Amniotic stem cell (primary cell): Measurements from ENCODE around the gene SMYD3.
"Not testable (repeated sequence)": the region's sequence is repeated elsewhere in the genome, so short reads cannot be mapped to it uniquely, and the experiment has no call there.

Source experiments
- DNase-seq: peaks from one replicate; lab custom pipeline; 2025; lab: John Stamatoyannopoulos, UW

The SMYD3 gene

DNA sequence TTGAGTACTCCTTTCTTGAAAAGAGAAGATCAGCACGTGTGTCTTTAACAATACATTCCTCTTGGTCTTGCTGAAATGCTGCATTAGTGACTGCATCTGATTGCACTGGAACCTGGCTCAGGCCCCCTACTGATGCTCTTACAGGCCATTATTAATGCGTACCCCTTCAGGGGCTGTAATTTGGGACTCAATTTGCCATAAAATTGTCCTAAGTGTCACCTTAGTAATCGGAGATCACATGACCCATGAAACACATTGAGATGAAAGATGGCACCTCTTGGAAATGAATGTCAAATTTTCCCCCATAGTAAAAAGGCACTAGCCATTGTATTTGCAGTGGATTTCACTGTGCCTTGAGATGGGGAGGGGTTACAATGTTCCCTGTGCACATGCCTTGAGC, 789.0 kb downstream of the SMYD3 start:
- no peak for DNase-seq

DNA sequence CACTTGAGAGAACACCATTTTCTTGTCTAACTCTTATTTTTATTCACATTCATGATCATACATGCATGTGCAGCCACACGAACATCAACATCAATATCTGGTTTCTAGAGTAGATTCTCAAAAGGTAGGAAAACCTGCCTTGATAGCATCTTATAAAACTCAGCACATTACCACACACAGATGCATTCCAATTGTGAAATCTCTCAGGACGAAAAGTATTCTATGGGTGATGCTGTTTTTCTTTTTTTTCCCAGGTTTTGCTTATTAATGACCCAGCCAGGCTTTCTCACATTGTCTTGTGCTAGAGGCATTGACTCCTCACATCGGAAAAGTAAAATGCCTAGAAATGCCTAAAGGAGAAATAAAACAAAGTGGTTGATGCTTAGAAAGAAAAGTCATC, 789.5 kb downstream of the SMYD3 start:
- no peak for DNase-seq

DNA sequence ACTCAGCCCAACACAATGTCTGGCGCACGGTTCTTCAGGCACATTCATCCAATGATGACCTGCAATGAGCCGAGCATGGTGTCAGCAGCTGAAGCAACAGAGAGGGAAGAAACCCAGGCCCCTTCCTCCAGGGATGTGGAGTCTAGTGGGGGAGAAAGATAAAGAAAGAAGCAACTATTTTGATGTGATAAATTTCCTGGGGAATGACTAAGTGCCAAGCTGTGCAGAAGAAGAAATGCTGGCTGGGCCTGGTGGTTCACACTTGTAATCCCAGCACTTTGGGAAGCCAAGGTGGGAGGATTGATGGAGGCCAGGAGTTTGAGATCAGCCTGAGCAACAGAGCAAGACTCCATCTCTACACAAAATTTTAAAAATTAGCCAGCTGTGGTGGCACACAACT, 790.5 kb downstream of the SMYD3 start:
- no peak for DNase-seq

DNA sequence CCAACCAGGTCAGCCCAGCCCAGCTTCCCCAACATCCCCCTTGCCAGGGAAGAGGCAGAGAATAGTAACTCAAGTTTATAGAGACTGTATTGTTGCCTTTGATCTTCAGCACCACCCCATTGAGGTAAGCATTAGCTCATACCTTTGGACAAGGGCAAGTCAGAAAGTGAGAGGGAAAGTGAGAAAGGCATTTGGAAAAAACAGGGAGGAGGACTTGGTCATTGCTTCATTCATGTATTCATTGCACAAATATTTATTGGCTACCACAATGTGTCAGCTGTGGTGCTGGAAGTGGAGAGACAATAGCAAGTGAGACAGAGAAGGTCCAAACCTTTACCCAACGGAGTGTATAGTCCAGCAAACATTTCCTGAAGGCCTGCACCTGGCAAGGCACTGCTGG, 791.1 kb downstream of the SMYD3 start:
- DNase-seq: no peak

DNA sequence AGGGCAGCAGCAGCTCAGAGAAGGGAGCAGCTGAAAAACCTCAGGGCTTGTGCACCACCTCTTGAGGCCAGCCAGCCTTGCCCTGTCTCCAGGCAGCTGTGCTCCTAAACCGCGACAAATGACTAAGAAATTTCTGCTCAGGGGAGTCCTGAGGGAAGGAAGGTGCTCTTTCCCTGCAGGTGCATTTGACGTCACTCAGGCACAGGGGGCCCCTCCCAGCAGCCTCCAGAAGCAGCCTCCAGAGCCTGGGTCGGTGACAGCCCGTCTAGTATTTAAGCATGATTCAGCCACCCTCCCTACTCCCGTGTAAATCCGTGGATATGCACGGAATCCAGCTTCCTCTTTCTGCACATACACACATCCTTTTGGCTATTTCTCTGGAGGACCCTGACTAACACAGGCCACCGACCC, 791.8 kb downstream of the SMYD3 start:
- DNase-seq: no peak

DNA sequence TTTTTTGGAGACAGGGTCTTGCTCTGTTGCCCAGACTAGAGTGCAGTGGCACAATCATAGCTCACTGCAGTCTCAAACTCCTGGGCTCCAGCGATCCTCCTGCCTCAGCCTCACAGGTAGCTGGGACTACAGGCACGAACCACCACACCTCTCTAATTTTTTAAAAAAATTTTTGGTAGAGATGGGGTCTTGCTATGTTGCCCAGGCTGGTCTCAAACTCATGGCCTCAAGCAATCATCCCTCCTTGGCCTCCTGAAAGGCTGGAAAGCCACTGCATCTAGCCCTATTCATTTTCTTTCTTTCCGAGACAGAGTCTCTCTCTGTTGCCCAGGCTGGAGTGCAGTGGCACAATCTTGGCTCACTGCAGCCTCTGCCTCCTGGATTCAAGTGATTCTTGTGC, 793.1 kb downstream of the SMYD3 start:
- DNase-seq: not testable (repeated sequence)

DNA sequence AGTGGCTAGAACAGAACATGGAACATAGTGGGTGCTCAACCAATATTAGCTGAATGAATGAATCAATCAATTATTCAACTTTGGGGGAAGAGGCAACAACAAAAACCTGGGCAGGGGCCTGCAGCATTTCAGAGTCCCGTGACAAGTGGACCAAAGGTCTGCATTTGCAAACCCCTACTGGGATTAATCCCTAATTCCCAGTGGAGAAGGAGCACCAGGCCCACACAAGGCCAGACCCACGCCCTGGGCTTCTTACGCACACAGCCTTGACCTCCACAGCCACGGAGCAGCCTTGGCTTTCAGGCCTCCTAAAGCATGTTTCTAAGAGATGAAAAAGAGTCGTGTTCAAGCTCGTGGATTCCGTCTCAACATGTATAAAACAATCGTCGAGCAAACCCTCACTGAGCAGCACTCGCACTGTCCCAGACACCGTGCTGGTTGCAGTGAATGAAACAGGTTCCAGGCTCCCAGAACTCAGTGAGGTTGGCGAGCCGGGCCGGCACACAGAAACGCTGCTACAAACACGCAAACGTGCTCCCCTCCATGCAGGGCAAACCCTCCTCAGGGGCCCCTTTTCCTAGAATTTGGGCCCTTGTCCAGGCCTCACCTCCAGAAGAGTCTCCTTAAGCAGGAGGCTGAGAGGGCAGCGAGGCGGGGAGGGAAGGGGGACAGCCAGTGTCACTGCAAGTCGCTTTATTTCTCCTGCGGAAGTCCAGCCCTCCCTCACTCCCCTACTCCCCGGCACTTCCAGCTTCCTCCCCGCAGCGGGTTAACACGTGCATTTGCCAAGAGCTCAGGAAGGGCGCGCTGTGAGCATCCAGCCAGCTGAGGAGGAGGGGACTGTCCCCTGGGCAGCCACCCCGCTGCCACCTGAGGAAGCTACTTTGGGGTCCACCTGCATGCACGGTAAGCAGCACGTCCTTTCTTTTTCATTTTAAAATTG, 795.8 kb downstream of the SMYD3 start:
- DNase-seq: no peak

DNA sequence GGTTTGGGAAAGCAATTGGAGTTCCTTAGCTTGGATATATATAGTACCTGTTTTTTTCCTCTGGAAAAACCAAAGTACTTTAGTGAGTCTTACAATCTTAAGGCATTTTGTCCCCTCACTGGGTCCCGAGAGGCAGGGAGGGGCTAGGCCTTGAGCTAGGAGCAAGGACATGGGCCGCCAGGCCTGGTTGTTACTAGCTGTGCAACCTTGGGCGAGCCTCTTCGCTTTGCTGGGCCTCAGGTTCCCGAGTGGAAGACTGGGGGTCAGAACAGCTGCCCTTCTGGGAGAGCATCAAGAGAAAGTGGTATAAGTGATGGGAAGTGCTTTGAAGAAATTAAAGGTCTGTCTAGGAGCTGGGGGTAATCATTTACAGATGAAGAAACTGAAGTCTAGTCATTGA, 799.1 kb downstream of the SMYD3 start:
- DNase-seq: no peak

DNA sequence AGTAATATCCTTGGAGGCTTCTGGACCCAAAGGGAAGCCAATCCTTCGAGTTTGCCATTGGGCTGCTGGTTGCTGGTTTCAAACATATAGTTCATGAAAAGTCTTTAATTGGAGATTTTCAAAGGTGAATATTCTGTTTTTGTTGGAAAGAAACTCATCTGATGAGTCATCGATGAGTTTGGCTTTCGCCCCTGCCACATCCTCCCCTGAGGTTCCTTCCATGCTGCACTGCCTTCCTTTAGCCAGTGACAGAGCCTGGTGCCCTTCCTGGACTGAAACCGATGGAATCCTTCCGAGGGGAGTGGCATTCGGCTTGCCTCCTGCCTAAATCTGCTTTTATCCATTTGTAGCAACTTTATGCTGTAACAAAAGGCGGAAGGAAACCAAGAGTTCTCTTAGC, 802.3 kb downstream of the SMYD3 start:
- no peak for DNase-seq

DNA sequence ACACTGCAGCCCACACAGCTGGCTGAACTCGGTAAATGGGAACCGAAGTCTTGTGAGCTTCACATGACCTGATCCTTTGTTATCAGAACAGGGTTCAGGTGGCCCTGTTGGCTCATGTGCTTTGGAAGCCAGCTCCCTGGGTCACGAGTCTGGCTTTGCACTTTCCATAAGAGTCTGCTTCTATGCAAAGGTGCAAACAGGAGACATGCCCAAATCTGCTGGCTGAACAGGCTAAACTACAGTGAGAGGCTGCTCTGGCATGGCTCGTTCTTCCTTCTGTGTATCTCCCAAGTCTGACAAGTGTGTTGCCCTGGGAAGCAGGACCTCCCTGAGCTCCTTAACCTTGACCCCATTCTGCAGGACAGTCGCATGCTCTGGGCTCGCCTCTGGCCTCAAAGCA, 802.7 kb downstream of the SMYD3 start:
- no peak for DNase-seq

DNA sequence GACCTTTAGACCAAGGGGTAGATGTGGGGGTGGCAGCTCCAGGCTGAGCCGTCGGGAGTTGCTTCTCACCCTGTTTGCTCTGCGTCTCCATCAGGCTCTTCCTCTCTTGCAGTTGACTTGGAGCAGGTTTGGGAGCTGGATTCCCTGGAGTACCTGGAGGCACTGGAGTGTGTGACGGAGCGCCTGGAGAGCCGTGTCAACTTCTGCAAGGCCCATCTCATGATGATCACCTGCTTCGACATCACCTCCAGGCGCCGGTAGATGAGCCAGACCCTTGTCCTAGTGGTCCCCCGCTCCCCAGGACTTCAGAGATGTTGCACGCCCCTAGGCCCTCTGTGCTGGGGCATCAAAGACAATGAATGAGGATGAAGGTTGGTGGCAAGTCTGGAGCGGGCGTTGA, 804.7 kb downstream of the SMYD3 start:
- no peak for DNase-seq

DNA sequence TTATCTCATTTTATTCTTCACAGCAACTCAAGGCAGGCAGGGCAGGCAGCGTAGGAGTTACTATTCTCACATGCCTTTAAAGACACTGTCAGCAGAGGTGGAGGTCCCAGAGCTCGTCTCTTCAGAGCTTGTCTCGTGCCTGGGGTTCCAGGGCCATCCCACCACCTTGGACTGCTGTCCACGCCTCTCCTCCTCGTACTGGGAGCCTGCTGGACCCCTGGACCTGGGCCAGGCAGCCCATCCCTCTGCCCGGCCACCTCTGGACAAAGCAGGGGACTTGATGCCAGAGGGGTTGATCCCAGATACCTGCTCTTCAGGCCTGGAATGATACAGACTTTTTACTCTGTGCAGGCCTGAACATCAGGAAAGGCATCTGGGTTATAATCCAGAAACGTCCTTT, 805.4 kb downstream of the SMYD3 start:
- no peak for DNase-seq

DNA sequence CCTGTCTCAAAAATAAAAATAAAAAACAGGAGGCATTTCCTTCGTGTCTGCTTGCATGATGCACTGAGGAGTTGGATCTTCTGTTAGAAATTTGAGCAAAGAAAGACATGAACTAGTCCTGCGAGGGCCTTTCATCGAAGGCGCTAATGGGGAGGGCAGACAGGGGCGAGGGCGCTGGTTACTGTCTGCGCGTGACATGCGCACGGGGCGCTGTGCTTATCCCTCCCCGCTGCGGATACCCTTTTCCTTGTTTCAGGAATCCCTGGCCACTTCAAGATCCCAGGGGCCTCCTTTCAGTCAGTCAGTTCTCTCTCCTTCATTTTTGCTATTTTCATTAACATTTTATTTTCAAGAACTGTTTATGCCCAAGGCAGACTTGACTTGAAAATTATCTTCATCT, 806.4 kb downstream of the SMYD3 start:
- DNase-seq: no peak
